GM23338 (cell line): ENCODE measurements around the gene C1orf21.

Experiments
- CREB1 ChIP-seq: fragments of 250-450 bp; sonication (Bioruptor Pico); IDR thresholded peaks from 2 replicates; pipeline ENCODE4 v1.5.0; 2020; ENCODE audit warnings: low read depth, mild to moderate bottlenecking, moderate library complexity
- EZH2 ChIP-seq: fragments of 200-600 bp; sonication (generic); IDR thresholded peaks from one replicate; pipeline ENCODE4 v1.8.0; 2017; ENCODE audit warnings: antibody characterized with exemption, mild to moderate bottlenecking, low read depth; ENCODE audit not compliant: unreplicated experiment
- EZH2phosphoT487 ChIP-seq: fragments of 200-600 bp; sonication (generic); IDR thresholded peaks from one replicate; pipeline ENCODE4 v1.8.1; 2018; ENCODE audit warnings: antibody characterized with exemption; ENCODE audit not compliant: unreplicated experiment
- JUNB ChIP-seq: IDR thresholded peaks from one replicate; pipeline ENCODE4 v1.6.1; 2016; ENCODE audit warnings: antibody characterized with exemption; ENCODE audit not compliant: unreplicated experiment
- POLR2AphosphoS5 ChIP-seq: IDR thresholded peaks from 2 replicates; pipeline ENCODE4 v1.6.1; 2016; ENCODE audit warnings: antibody characterized with exemption, low read depth
- STAT1 ChIP-seq: IDR thresholded peaks from one replicate; pipeline ENCODE4 v1.6.1; 2016; ENCODE audit warnings: antibody characterized with exemption; ENCODE audit not compliant: unreplicated experiment
- ZNF114 ChIP-seq: fragments of 250-450 bp; sonication (Bioruptor Pico); IDR thresholded peaks from 2 replicates; pipeline ENCODE4 v1.5.0; 2020; ENCODE audit warnings: mild to moderate bottlenecking, moderate library complexity
- TF ChIP-seq, protein P1 (sequence below), 2 experiments: fragments of 200-600 bp in 1 of 2; sonication (generic) in 1 of 2; conservative IDR thresholded peaks; 2 replicates each; pipeline versions ENCODE4 v1.5.1 to v1.6.1; 2016 to 2017; ENCODE audit warnings: antibody characterized with exemption in 2 of 2, low read depth in 2 of 2, mild to moderate bottlenecking in 2 of 2, moderate library complexity in 1 of 2
- TF ChIP-seq, protein P2 (sequence below): fragments of 250-450 bp; sonication (Bioruptor Pico); IDR thresholded peaks from 2 replicates; pipeline ENCODE4 v1.5.0; 2020; ENCODE audit warnings: mild to moderate bottlenecking, moderate library complexity
- TF ChIP-seq, protein P3 (sequence below): IDR thresholded peaks from one replicate; pipeline ENCODE4 v1.6.1; 2018; ENCODE audit warnings: antibody characterized with exemption; ENCODE audit not compliant: unreplicated experiment
- TF ChIP-seq, protein P4 (sequence below): IDR thresholded peaks from 2 replicates; pipeline ENCODE4 v1.6.1; 2016; ENCODE audit warnings: antibody characterized with exemption

DNA sequence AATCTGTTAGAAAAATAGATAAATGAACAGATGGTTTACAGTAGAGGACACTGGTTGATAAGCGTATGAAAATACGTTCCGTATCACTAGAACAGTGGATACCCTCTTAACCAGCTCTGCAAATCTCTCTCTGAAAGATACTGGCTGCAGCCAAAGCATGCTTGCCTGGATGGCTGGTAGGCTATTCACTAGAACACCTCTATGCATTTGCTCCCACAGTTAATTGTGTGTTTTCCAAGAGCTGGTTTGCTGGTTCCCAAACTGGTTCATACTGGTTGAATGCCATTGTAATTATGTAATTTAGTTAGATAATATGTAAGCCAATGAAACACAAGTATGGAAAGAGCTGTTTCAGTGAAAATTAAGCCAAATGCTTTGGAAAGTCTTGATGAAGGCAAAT, 126.6 kb downstream of the C1orf21 start:
- TF ChIP-seq, protein P1, sequence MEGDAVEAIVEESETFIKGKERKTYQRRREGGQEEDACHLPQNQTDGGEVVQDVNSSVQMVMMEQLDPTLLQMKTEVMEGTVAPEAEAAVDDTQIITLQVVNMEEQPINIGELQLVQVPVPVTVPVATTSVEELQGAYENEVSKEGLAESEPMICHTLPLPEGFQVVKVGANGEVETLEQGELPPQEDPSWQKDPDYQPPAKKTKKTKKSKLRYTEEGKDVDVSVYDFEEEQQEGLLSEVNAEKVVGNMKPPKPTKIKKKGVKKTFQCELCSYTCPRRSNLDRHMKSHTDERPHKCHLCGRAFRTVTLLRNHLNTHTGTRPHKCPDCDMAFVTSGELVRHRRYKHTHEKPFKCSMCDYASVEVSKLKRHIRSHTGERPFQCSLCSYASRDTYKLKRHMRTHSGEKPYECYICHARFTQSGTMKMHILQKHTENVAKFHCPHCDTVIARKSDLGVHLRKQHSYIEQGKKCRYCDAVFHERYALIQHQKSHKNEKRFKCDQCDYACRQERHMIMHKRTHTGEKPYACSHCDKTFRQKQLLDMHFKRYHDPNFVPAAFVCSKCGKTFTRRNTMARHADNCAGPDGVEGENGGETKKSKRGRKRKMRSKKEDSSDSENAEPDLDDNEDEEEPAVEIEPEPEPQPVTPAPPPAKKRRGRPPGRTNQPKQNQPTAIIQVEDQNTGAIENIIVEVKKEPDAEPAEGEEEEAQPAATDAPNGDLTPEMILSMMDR (conservative IDR thresholded peaks at IDR 0.05; ENCODE audit: low read depth in 2 of 2), result no peak
- TF ChIP-seq EZH2 (no peak), POLR2AphosphoS5 (no peak), CREB1 (no peak), JUNB (no peak), ZNF114 (CRISPR knock-in tag) (no peak), STAT1 (no peak), EZH2phosphoT487 (no peak)
- TF ChIP-seq, protein P2, sequence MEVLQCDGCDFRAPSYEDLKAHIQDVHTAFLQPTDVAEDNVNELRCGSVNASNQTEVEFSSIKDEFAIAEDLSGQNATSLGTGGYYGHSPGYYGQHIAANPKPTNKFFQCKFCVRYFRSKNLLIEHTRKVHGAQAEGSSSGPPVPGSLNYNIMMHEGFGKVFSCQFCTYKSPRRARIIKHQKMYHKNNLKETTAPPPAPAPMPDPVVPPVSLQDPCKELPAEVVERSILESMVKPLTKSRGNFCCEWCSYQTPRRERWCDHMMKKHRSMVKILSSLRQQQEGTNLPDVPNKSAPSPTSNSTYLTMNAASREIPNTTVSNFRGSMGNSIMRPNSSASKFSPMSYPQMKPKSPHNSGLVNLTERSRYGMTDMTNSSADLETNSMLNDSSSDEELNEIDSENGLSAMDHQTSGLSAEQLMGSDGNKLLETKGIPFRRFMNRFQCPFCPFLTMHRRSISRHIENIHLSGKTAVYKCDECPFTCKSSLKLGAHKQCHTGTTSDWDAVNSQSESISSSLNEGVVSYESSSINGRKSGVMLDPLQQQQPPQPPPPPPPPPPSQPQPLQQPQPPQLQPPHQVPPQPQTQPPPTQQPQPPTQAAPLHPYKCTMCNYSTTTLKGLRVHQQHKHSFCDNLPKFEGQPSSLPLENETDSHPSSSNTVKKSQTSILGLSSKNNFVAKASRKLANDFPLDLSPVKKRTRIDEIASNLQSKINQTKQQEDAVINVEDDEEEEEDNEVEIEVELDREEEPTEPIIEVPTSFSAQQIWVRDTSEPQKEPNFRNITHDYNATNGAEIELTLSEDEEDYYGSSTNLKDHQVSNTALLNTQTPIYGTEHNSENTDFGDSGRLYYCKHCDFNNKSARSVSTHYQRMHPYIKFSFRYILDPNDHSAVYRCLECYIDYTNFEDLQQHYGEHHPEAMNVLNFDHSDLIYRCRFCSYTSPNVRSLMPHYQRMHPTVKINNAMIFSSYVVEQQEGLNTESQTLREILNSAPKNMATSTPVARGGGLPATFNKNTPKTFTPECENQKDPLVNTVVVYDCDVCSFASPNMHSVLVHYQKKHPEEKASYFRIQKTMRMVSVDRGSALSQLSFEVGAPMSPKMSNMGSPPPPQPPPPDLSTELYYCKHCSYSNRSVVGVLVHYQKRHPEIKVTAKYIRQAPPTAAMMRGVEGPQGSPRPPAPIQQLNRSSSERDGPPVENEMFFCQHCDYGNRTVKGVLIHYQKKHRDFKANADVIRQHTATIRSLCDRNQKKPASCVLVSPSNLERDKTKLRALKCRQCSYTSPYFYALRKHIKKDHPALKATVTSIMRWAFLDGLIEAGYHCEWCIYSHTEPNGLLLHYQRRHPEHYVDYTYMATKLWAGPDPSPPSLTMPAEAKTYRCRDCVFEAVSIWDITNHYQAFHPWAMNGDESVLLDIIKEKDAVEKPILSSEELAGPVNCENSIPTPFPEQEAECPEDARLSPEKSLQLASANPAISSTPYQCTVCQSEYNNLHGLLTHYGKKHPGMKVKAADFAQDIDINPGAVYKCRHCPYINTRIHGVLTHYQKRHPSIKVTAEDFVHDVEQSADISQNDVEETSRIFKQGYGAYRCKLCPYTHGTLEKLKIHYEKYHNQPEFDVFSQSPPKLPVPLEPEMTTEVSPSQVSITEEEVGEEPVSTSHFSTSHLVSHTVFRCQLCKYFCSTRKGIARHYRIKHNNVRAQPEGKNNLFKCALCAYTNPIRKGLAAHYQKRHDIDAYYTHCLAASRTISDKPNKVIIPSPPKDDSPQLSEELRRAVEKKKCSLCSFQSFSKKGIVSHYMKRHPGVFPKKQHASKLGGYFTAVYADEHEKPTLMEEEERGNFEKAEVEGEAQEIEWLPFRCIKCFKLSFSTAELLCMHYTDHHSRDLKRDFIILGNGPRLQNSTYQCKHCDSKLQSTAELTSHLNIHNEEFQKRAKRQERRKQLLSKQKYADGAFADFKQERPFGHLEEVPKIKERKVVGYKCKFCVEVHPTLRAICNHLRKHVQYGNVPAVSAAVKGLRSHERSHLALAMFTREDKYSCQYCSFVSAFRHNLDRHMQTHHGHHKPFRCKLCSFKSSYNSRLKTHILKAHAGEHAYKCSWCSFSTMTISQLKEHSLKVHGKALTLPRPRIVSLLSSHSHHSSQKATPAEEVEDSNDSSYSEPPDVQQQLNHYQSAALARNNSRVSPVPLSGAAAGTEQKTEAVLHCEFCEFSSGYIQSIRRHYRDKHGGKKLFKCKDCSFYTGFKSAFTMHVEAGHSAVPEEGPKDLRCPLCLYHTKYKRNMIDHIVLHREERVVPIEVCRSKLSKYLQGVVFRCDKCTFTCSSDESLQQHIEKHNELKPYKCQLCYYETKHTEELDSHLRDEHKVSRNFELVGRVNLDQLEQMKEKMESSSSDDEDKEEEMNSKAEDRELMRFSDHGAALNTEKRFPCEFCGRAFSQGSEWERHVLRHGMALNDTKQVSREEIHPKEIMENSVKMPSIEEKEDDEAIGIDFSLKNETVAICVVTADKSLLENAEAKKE (CRISPR knock-in tag), result no peak
- TF ChIP-seq, protein P3, sequence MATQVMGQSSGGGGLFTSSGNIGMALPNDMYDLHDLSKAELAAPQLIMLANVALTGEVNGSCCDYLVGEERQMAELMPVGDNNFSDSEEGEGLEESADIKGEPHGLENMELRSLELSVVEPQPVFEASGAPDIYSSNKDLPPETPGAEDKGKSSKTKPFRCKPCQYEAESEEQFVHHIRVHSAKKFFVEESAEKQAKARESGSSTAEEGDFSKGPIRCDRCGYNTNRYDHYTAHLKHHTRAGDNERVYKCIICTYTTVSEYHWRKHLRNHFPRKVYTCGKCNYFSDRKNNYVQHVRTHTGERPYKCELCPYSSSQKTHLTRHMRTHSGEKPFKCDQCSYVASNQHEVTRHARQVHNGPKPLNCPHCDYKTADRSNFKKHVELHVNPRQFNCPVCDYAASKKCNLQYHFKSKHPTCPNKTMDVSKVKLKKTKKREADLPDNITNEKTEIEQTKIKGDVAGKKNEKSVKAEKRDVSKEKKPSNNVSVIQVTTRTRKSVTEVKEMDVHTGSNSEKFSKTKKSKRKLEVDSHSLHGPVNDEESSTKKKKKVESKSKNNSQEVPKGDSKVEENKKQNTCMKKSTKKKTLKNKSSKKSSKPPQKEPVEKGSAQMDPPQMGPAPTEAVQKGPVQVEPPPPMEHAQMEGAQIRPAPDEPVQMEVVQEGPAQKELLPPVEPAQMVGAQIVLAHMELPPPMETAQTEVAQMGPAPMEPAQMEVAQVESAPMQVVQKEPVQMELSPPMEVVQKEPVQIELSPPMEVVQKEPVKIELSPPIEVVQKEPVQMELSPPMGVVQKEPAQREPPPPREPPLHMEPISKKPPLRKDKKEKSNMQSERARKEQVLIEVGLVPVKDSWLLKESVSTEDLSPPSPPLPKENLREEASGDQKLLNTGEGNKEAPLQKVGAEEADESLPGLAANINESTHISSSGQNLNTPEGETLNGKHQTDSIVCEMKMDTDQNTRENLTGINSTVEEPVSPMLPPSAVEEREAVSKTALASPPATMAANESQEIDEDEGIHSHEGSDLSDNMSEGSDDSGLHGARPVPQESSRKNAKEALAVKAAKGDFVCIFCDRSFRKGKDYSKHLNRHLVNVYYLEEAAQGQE, result no peak
- TF ChIP-seq, protein P4, sequence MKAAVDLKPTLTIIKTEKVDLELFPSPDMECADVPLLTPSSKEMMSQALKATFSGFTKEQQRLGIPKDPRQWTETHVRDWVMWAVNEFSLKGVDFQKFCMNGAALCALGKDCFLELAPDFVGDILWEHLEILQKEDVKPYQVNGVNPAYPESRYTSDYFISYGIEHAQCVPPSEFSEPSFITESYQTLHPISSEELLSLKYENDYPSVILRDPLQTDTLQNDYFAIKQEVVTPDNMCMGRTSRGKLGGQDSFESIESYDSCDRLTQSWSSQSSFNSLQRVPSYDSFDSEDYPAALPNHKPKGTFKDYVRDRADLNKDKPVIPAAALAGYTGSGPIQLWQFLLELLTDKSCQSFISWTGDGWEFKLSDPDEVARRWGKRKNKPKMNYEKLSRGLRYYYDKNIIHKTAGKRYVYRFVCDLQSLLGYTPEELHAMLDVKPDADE, result no peak
